Stimulated activated CD4-positive, alpha-beta T cell treated with anti-CD3 and anti-CD28 coated beads, Interleukin-4, amount 100 ng/mL, for 4 hours (primary cell): ENCODE data around the gene CXCR4.

Experiments
- DNase-seq, 2 experiments: peaks; one replicate each; pipeline ENCODE4 v3.0.0-alpha.2; 2020

CXCR4 gene

DNA sequence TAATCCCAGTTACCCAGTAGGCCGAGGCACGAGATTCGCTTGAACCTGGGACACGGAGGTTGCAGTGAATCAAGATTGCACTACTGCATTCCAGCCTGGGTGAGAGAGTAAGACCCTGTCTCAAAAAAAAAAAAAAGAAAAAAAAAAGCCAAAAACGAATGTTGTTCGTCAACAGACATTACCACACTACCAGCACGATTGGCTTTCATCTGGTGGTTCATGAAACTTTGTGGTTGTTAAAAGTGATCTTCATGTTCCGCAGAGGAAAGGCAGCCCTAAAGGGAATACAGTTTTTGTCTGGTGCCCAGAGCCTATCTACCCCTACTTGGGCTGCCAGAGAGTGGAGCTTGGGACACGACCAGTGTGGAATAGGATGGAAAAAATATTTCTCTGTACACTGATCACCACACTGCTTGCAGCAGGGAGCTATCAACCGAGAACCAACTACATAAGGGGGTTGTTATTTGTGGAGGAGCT lies 13.6 kb upstream of the CXCR4 start:
- peak in 1 of 2 experiments; percentile 33 for DNase-seq

GRCh38 chr2:136130511-136130910 lies 12.6 kb upstream of the CXCR4 start:
- no peak for DNase-seq

- DNase-seq, result no peak
Measured at GRCh38 chr2:136130045-136130444, 12.1 kb upstream of the CXCR4 start.

- DNase-seq, result peak in 1 of 2 experiments; percentile 19
Measured at GRCh38 chr2:136129601-136130000, 11.7 kb upstream of the CXCR4 start.

GRCh38 chr2:136128905-136129304 lies 11.0 kb upstream of the CXCR4 start:
- DNase-seq, result no peak

- DNase-seq, result no peak
Measured at GRCh38 chr2:136128366-136128765, 10.4 kb upstream of the CXCR4 start.

DNA sequence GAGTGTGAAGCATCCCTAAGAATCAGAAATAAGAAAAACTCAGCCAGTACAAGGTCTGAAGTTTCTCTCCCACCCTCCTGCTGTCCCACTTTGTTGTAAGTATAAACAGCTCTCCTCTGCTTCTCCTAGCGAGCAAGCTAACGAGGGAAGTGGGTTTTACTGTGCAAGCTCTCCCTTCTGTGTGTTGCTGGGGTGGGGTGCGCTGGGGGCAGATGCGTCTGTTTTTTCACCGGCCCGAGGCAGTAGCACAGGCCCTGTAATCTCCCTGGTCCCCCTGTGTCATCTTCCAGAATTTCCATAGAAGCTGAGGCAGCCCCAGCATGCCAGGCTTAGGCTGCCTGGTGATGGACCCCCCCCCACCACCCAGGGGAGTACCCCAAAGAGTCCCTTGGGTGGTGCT lies 9.4 kb upstream of the CXCR4 start:
- no peak for DNase-seq

DNA sequence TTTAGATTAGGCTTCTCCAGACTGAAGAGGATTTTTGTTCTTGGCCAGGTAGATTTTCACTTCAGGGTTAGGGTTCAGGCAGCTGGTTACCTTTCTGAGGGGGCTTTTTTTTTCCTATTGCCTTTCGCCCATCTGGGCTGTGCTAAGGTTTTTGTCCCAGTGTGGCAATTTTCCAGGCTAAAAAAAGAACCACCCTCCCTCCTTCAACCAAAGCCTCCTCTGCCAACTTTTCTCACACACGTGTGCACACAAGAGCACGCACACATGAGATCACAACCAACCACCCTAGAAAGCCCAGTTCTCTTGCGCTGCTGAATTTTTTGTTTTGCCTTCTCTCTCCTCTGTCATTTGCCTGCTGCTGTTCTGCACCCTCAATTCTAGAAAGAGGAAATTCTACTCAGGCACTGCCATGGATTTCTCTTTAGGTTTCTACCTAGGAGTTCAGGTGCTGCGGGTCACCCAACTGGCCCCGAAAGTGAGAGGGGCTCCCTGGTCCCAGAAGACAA lies 8.5 kb upstream of the CXCR4 start:
- DNase-seq, result no peak

- DNase-seq, result no peak
Measured at GRCh38 chr2:136126021-136126420, 8.1 kb upstream of the CXCR4 start.

GRCh38 chr2:136125236-136125635 lies 7.3 kb upstream of the CXCR4 start:
- no peak for DNase-seq

- no peak for DNase-seq
Measured at GRCh38 chr2:136124805-136125204, 6.9 kb upstream of the CXCR4 start.

- no peak for DNase-seq
Measured at GRCh38 chr2:136122661-136123060, 4.7 kb upstream of the CXCR4 start.

GRCh38 chr2:136121204-136121910 lies 3.4 kb upstream of the CXCR4 start:
- DNase-seq, result no peak

- DNase-seq, result no peak
Measured at GRCh38 chr2:136119717-136120675, 2.0 kb upstream of the CXCR4 start.

GRCh38 chr2:136118819-136119716 lies 1.1 kb upstream of the CXCR4 start:
- DNase-seq, result peak; percentile 53 to 68

DNA sequence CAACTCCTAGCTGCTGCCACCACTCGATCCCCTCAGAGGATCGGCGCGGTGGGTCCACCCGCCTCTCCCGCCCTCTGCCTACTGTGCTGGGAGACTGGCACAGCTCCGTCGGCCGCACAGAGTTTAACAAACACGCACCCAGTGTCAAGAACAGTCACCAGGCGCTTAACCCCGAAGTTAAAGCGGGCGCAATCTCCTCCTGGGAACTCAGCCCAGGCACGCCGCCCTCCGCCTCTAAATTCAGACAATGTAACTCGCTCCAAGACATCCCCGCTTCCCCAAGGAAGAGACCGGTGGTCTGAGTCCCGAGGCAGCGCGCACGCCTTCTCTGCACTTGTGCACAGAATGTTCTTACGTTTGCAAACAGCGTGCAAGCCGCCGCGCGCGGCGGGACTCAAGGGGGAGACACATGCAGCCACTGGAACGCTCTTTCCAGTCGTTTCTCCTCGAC lies 533 bp downstream of the CXCR4 start:
- peak; percentile 45 to 56 for DNase-seq

DNA sequence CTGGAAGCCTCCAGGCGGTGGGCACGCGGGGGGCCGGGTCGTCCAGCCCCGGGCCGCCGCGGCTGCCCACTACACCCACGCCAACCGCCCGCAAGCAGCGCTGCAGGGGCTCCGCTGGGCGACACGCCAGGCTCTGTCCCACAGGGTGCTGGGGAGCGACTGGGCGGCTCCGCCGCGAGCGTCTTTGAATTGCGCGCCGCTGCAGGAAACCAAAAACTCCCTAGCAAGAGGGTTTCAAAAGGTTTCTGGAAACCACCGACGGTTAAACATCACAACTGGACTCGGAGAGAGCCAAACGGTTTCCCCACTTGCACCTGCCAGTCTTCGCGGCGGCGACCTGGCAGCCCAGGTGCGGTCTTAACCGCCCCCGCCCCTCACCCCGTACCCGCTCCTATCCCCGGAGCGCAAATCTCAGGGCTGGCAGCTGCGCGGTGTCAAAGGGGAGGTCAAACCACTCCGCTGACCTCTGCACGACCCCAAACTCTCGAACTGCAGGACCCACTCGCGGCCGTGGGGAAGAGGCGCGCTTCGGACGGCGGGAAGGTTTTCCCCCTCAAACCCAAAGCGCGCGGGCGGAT lies 1.0 kb downstream of the CXCR4 start:
- peak; percentile 45 to 46 for DNase-seq

DNA sequence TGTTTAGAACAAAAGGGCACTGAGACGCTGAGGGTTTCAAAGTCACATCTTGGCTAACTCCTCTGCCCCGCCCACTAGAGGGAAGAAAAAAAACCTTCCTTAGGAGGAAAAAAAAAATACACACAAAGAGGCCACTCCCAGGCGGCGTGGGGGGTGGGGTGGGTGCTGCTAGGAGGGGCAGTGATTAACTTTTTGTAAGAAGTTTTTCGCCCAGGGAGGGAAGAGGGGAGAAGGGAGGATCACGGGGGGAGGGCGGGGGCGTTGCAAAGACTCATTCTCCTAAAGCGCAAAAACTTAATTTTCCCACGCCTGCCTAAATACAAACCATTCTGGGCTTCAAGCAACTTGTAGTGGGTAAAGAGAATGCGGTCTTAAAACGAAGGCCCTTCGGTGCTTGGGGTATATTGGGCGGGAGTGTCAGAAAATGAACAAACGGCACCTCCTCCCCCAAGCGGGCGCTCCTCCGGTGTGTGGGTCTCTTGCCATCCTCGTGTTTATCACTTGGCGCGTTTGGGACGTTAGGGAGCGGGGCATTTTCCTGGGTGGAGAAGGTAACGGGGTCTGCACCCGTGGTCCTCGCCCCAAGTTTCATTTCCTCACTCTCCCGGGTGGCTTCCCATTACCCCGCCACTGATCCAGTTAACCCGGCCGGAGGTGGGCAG lies 1.7 kb downstream of the CXCR4 start:
- peak; percentile 43 to 76 for DNase-seq

- no peak for DNase-seq
Measured at GRCh38 chr2:136115183-136115761, 2.7 kb downstream of the CXCR4 start.

GRCh38 chr2:136114382-136114781 lies 3.6 kb downstream of the CXCR4 start:
- no peak for DNase-seq
